Astrocyte (in vitro differentiated cells and primary cell): ENCODE data around the gene NOS1AP. TPM values are rescaled to one million over a fixed set of nuclear protein-coding genes. Genes with fewer than 3 reads are reported as not detected.
"Not testable (repeated sequence)": the region's sequence is repeated elsewhere in the genome, so short reads cannot be mapped to it uniquely, and the experiment has no call there.

Source experiments
- DNase-seq: peaks from one replicate; pipeline ENCODE4 v3.0.0-alpha.2; 2010; ENCODE audit warnings: low read depth
- FAIRE-seq: peaks from 2 replicates; lab custom pipeline; 2011; peaks lifted over from hg19 to GRCh38; lab: Jason Lieb, UNC
- H2AFZ ChIP-seq: 2 replicates; pipeline ENCODE4 v1.6.0; 2012; ENCODE audit warnings: low read depth, low read length, inconsistent platforms
- H3K27ac ChIP-seq: 2 replicates; pipeline ENCODE4 v1.5.1; 2011; ENCODE audit warnings: low read depth, low read length, inconsistent platforms
- H3K27me3 ChIP-seq: 2 replicates; pipeline ENCODE4 v1.6.0; 2011; ENCODE audit warnings: low read length, inconsistent platforms; ENCODE audit not compliant: insufficient read depth
- H3K36me3 ChIP-seq: 2 replicates; pipeline ENCODE4 v1.5.1; 2011; ENCODE audit warnings: low read length, inconsistent platforms; ENCODE audit not compliant: insufficient read depth
- H3K4me1 ChIP-seq: 2 replicates; pipeline ENCODE4 v1.5.1; 2011; ENCODE audit warnings: low read length, inconsistent platforms; ENCODE audit not compliant: insufficient read depth
- H3K4me2 ChIP-seq: 2 replicates; pipeline ENCODE4 v1.6.0; 2012; ENCODE audit warnings: low read length, inconsistent platforms
- H3K4me3 ChIP-seq: 2 replicates; pipeline ENCODE4 v1.5.1; 2011; ENCODE audit warnings: low read depth, mild to moderate bottlenecking, low read length, inconsistent platforms; ENCODE audit not compliant: insufficient read depth
- H3K79me2 ChIP-seq: 2 replicates; pipeline ENCODE4 v1.6.0; 2012; ENCODE audit warnings: mild to moderate bottlenecking, low read length, inconsistent platforms; ENCODE audit not compliant: insufficient read depth
- H3K9ac ChIP-seq: 2 replicates; pipeline ENCODE4 v1.6.0; 2012; ENCODE audit warnings: mild to moderate bottlenecking, low read length, inconsistent platforms
- H3K9me3 ChIP-seq: 2 replicates; pipeline ENCODE4 v1.5.1; 2012; ENCODE audit warnings: low read depth, mild to moderate bottlenecking, low read length, inconsistent platforms; ENCODE audit not compliant: insufficient read depth
- H4K20me1 ChIP-seq: 2 replicates; pipeline ENCODE4 v1.6.0; 2012; ENCODE audit warnings: low read length, inconsistent platforms; ENCODE audit not compliant: insufficient read depth
- H3K27ac Mint-ChIP-seq: one replicate; pipeline ENCODE4 v1.8.0; 2021; ENCODE audit warnings: mild to moderate bottlenecking, mixed read lengths; ENCODE audit not compliant: unreplicated experiment
- H3K27me3 Mint-ChIP-seq: one replicate; pipeline ENCODE4 v1.8.0; 2021; ENCODE audit warnings: low read depth, mixed read lengths; ENCODE audit not compliant: unreplicated experiment
- H3K36me3 Mint-ChIP-seq: one replicate; pipeline ENCODE4 v1.8.0; 2021; ENCODE audit warnings: low read depth, mixed read lengths; ENCODE audit not compliant: unreplicated experiment
- H3K4me1 Mint-ChIP-seq: one replicate; pipeline ENCODE4 v1.8.0; 2021; ENCODE audit warnings: low read depth, mixed read lengths; ENCODE audit not compliant: unreplicated experiment
- H3K4me3 Mint-ChIP-seq: one replicate; pipeline ENCODE4 v1.8.0; 2021; ENCODE audit warnings: mild to moderate bottlenecking, moderate library complexity, mixed read lengths; ENCODE audit not compliant: unreplicated experiment
- H3K9me3 Mint-ChIP-seq: one replicate; pipeline ENCODE4 v1.8.0; 2021; ENCODE audit warnings: mild to moderate bottlenecking, mixed read lengths; ENCODE audit not compliant: unreplicated experiment
- CTCF ChIP-seq: IDR thresholded peaks from 2 replicates; pipeline ENCODE4 v1.5.1; 2011; ENCODE audit warnings: low read depth, mild to moderate bottlenecking, inconsistent platforms, low read length, moderate library complexity; ENCODE audit not compliant: insufficient read depth
- EZH2 ChIP-seq: IDR thresholded peaks from 2 replicates; pipeline ENCODE4 v1.6.1; 2012; ENCODE audit warnings: mild to moderate bottlenecking, low read length, inconsistent platforms; ENCODE audit not compliant: insufficient read depth
- total RNA-seq: library from RNA; stranded (reverse); gene quantifications from 2 replicates; pipeline ENCODE4 v1.2.1, GENCODE V29; 2021

NOS1AP gene
- total RNA-seq, 1 donor from 2014 or later: 1.2 TPM

- FAIRE-seq (no peak), DNase-seq (no peak)
- Histone ChIP-seq H3K9ac (no peak overlapping the region), H3K27ac (no peak overlapping the region), H2AFZ (no peak overlapping the region), H3K4me3 (no peak overlapping the region), H3K79me2 (no peaks in the 10 kb centered on the region), H3K4me2 (no peak overlapping the region), H3K9me3 (no peaks in the 10 kb centered on the region), H4K20me1 (no peaks in the 10 kb centered on the region), H3K4me1 (peaks cover 8% of the 10 kb centered on the region), H3K27me3 (no peaks in the 10 kb centered on the region), H3K36me3 (no peaks in the 10 kb centered on the region)
- Mint-ChIP-seq H3K4me1 (peaks cover 1% of the 10 kb centered on the region), H3K27me3 (peaks cover 6% of the 10 kb centered on the region), H3K4me3 (no peak overlapping the region), H3K27ac (no peak overlapping the region), H3K9me3 (peaks cover 6% of the 10 kb centered on the region), H3K36me3 (peaks cover 3% of the 10 kb centered on the region)
- TF ChIP-seq CTCF (no peak), EZH2 (no peak)
Measured at GRCh38 chr1:162080472-162081015, 11.1 kb downstream of the NOS1AP start.

- Histone ChIP-seq H3K27ac (no peak overlapping the region), H3K4me2 (no peak overlapping the region), H3K9me3 (no peaks in the 10 kb centered on the region), H4K20me1 (no peaks in the 10 kb centered on the region), H3K4me3 (no peak overlapping the region), H2AFZ (no peak overlapping the region), H3K36me3 (no peaks in the 10 kb centered on the region), H3K79me2 (no peaks in the 10 kb centered on the region), H3K27me3 (no peaks in the 10 kb centered on the region), H3K9ac (no peak overlapping the region), H3K4me1 (peaks cover 8% of the 10 kb centered on the region)
- no peak overlapping the region for H3K4me3 Mint-ChIP-seq
- peaks cover 5% of the 10 kb centered on the region for H3K9me3 Mint-ChIP-seq
- FAIRE-seq (no peak), DNase-seq (no peak)
- no peaks in the 10 kb centered on the region for H3K36me3 Mint-ChIP-seq
- TF ChIP-seq EZH2: no peak
- TF ChIP-seq CTCF: no peak
- H3K27me3 Mint-ChIP-seq: peaks cover 6% of the 10 kb centered on the region
- no peak overlapping the region for H3K27ac Mint-ChIP-seq
- H3K4me1 Mint-ChIP-seq: peaks cover 1% of the 10 kb centered on the region
Measured at GRCh38 chr1:162081316-162081715, 11.8 kb downstream of the NOS1AP start.

- H3K4me3 ChIP-seq, H3K36me3 ChIP-seq, H3K27me3 Mint-ChIP-seq, H3K36me3 Mint-ChIP-seq, H4K20me1 ChIP-seq, H3K4me3 Mint-ChIP-seq, DNase-seq, H3K79me2 ChIP-seq, H3K9me3 Mint-ChIP-seq, H3K9me3 ChIP-seq, H3K4me2 ChIP-seq, H3K27ac ChIP-seq, H3K4me1 ChIP-seq, H2AFZ ChIP-seq, H3K9ac ChIP-seq, H3K27me3 ChIP-seq, H3K27ac Mint-ChIP-seq, H3K4me1 Mint-ChIP-seq, FAIRE-seq: not testable (repeated sequence)
Measured at GRCh38 chr1:162082080-162082479, 12.6 kb downstream of the NOS1AP start.
